ENCODE measurements around the gene RFX3.

DNA sequence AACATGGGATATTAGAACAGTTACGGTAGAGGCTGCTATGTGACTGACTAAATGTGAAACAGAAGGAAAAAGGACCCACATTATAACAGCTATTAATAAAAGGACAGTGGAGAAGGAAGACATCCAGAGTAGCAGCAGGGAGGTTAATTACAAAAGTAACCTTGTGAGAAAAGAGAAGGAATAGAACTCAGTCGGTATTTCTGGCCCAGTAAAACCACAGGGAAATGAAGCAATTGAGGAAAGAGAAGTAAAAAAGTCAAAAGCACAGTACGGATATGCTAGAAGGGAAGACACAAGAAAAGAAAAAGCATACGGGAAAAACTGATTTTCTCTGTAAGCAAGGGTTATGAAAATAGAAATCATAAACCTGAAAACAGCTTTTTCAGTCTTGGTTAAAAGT, 164.7 kb downstream of the RFX3 start:
- TF ChIP-seq, protein P1, sequence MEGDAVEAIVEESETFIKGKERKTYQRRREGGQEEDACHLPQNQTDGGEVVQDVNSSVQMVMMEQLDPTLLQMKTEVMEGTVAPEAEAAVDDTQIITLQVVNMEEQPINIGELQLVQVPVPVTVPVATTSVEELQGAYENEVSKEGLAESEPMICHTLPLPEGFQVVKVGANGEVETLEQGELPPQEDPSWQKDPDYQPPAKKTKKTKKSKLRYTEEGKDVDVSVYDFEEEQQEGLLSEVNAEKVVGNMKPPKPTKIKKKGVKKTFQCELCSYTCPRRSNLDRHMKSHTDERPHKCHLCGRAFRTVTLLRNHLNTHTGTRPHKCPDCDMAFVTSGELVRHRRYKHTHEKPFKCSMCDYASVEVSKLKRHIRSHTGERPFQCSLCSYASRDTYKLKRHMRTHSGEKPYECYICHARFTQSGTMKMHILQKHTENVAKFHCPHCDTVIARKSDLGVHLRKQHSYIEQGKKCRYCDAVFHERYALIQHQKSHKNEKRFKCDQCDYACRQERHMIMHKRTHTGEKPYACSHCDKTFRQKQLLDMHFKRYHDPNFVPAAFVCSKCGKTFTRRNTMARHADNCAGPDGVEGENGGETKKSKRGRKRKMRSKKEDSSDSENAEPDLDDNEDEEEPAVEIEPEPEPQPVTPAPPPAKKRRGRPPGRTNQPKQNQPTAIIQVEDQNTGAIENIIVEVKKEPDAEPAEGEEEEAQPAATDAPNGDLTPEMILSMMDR (IDR thresholded peaks at IDR 0.05): no peak
- no peak for TF ChIP-seq POLR2A (IDR thresholded peaks at IDR 0.05)

Measured in lower leg skin (tissue), 3 donors.